Fibroblast of skin of scalp (primary cell): ENCODE data around the gene KLK12.

Source experiments
- DNase-seq: peaks from one replicate; pipeline ENCODE4 v3.0.0-alpha.2; 2013

The KLK12 gene

DNA sequence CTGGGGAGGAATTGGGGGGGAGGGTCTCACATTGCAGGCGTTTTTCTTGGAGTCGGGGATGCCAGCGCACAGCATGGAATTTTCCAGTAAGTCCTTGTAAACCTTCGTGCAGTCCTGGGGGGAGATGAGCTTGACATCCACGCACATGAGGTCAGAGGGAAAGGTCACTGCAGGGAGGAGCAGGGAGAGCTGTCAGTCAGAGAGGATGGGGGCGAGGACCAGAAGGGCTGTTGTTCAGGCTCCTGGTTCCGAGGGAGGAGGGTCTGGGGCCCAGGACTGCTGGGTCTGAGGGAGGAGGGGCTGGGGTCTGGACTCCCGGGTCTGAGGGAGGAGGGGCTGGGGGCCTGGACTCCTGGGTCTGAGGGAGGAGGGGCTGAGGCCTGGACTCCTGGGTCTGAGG, 55.0 kb downstream of the KLK12 start:
- no peak for DNase-seq
